ENCODE results near the gene EPHA7.

DNA sequence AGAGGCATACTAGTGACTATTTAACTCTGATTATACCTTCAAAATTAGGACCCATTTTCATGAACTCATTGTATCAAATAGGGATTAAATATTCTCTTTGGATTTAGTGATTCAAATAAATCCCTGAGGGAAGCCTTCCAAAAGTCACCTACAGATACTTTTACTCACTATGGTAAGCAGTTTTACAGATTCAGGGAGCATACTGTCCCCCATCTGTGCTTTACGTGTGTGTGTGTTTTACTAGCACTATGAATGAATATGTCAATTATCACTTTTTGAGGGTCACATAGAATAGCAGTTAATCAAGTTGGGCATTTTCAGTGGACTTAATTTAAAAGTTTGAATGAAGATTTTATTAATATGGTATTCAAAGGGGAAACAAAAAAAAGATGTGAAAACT lies 96.7 kb downstream of the EPHA7 start:
- no peak for TF ChIP-seq POLR2A (IDR thresholded peaks at IDR 0.05)
- TF ChIP-seq, protein P1, sequence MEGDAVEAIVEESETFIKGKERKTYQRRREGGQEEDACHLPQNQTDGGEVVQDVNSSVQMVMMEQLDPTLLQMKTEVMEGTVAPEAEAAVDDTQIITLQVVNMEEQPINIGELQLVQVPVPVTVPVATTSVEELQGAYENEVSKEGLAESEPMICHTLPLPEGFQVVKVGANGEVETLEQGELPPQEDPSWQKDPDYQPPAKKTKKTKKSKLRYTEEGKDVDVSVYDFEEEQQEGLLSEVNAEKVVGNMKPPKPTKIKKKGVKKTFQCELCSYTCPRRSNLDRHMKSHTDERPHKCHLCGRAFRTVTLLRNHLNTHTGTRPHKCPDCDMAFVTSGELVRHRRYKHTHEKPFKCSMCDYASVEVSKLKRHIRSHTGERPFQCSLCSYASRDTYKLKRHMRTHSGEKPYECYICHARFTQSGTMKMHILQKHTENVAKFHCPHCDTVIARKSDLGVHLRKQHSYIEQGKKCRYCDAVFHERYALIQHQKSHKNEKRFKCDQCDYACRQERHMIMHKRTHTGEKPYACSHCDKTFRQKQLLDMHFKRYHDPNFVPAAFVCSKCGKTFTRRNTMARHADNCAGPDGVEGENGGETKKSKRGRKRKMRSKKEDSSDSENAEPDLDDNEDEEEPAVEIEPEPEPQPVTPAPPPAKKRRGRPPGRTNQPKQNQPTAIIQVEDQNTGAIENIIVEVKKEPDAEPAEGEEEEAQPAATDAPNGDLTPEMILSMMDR (IDR thresholded peaks at IDR 0.05 in 4 of 5, conservative IDR thresholded peaks at IDR 0.05 in 1 of 5) = no peak
